ENCODE measurements around the gene DTNBP1.

DTNBP1 gene

DNA sequence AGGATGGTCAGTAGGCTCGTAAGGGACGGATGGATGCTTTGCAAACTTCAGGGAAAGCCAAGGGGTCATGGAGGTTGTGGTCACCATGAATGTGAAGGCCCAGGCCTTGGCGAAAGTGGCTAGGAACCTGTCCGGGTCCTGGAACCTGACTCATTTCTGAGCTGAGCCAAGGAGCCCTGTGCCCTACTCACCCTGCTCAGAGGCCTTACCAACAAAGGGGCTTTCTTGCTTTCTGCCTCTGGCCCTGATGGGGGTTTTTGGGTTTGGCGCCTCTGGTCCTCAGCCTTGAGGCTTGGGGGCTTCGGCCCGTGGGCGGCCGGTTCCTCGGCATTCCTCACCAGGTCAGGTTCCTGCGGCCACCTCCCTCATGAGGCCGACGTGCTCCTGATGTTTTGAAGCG, 155.1 kb downstream of the DTNBP1 start (continued):
- TF ChIP-seq ZNF555 (tag by site-specific recombination; conservative IDR thresholded peaks at IDR 0.05): no peak
- no peak for TF ChIP-seq KLF8 (tag by site-specific recombination; IDR thresholded peaks at IDR 0.05)
- no peak for TF ChIP-seq ZNF654 (tag by site-specific recombination; IDR thresholded peaks at IDR 0.05; ENCODE audit: low read depth)
- TF ChIP-seq, protein P1, sequence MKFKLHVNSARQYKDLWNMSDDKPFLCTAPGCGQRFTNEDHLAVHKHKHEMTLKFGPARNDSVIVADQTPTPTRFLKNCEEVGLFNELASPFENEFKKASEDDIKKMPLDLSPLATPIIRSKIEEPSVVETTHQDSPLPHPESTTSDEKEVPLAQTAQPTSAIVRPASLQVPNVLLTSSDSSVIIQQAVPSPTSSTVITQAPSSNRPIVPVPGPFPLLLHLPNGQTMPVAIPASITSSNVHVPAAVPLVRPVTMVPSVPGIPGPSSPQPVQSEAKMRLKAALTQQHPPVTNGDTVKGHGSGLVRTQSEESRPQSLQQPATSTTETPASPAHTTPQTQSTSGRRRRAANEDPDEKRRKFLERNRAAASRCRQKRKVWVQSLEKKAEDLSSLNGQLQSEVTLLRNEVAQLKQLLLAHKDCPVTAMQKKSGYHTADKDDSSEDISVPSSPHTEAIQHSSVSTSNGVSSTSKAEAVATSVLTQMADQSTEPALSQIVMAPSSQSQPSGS (tag by site-specific recombination; IDR thresholded peaks at IDR 0.05; ENCODE audit: low read depth): no peak
- no peak for TF ChIP-seq KLF9 (tag by site-specific recombination; IDR thresholded peaks at IDR 0.05; ENCODE audit: low read depth)
- TF ChIP-seq TRIM28 (IDR thresholded peaks at IDR 0.05; ENCODE audit: borderline replicate concordance, low read length): no peak
- TF ChIP-seq, protein P2, sequence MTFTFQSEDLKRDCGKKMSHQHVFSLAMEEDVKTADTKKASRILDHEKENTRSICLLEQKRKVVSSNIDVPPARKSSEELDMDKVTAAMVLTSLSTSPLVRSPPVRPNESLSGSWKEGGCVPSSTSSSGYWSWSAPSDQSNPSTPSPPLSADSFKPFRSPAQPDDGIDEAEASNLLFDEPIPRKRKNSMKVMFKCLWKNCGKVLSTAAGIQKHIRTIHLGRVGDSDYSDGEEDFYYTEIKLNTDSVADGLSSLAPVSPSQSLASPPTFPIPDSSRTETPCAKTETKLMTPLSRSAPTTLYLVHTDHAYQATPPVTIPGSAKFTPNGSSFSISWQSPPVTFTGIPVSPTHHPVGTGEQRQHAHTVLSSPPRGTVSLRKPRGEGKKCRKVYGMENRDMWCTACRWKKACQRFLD (tag by site-specific recombination; IDR thresholded peaks at IDR 0.05): no peak

DNA sequence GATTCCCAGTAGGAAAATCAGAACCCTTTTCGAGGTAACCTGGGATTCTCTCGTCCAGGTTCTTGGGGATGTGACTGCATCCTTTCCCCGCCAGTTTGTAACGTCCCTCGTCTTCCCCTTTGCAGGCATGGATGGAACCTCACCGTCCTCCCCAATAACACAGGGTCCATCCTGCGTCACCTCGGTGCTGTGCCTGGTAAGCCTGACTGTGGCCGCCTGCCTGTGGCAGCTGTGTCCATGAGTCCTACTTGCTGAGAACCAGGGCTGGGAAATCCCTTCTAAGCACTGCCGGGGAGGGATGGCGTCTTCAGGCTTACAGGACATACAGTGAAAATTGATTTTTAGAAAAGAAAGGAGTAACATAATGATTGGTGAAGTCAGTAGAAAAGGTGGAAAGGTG, 155.6 kb downstream of the DTNBP1 start:
- Histone ChIP-seq H3K36me3 (ENCODE audit: control insufficient read depth in 2 of 2, insufficient read depth in 1 of 2, low read length in 2 of 2) (peaks cover 0 to 91% of the 10 kb centered on the region in 2 experiments; a peak in 2 of 3 replicates), H3K4me3 (ENCODE audit: low read depth, low read length) (no peak overlapping the region), H3K9me3 (ENCODE audit: control insufficient read depth, insufficient read depth, low read depth, low read length) (no peaks in the 10 kb centered on the region), H3K4me1 (ENCODE audit: control insufficient read depth, insufficient read depth, low read length) (peaks cover 18% of the 10 kb centered on the region), H3K27ac (ENCODE audit: extremely low read depth, low read depth, low read length) (no peak overlapping the region)
- TF ChIP-seq ZNF585B (tag by site-specific recombination; IDR thresholded peaks at IDR 0.05): no peak
- no peak for TF ChIP-seq ZFP3 (tag by site-specific recombination; IDR thresholded peaks at IDR 0.05; ENCODE audit: low read depth)
- no peak for TF ChIP-seq ZNF114 (tag by site-specific recombination; IDR thresholded peaks at IDR 0.05)
- TF ChIP-seq GLIS1 (tag by site-specific recombination; IDR thresholded peaks at IDR 0.05): no peak
- no peak for TF ChIP-seq TCF7L2 (IDR thresholded peaks at IDR 0.05; ENCODE audit: borderline replicate concordance, low read depth, low read length)
- no peak for TF ChIP-seq ZNF394 (tag by site-specific recombination; IDR thresholded peaks at IDR 0.05; ENCODE audit: borderline replicate concordance)
- TF ChIP-seq GFI1B (tag by site-specific recombination; IDR thresholded peaks at IDR 0.05): no peak
- TF ChIP-seq ZNF776 (tag by site-specific recombination; IDR thresholded peaks at IDR 0.05; ENCODE audit: borderline replicate concordance): no peak
- no peak for TF ChIP-seq FEZF1 (tag by site-specific recombination; IDR thresholded peaks at IDR 0.05)
- no peak for TF ChIP-seq ZNF549 (tag by site-specific recombination; IDR thresholded peaks at IDR 0.05)
- TF ChIP-seq, protein P3, sequence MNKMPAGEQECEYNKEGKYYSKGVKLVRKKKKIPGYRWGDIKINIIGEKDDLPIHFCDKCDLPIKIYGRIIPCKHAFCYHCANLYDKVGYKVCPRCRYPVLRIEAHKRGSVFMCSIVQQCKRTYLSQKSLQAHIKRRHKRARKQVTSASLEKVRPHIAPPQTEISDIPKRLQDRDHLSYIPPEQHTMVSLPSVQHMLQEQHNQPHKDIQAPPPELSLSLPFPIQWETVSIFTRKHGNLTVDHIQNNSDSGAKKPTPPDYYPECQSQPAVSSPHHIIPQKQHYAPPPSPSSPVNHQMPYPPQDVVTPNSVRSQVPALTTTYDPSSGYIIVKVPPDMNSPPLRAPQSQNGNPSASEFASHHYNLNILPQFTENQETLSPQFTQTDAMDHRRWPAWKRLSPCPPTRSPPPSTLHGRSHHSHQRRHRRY (tag by site-specific recombination; IDR thresholded peaks at IDR 0.05): no peak
- no peak for TF ChIP-seq ZNF223 (tag by site-specific recombination; IDR thresholded peaks at IDR 0.05)
- no peak for TF ChIP-seq ZNF10 (tag by site-specific recombination; IDR thresholded peaks at IDR 0.05)
- no peak for TF ChIP-seq SP3 (tag by site-specific recombination; IDR thresholded peaks at IDR 0.05)
- ChIA-PET CTCF (no interaction called here), POLR2A (no interaction called here)

DNA sequence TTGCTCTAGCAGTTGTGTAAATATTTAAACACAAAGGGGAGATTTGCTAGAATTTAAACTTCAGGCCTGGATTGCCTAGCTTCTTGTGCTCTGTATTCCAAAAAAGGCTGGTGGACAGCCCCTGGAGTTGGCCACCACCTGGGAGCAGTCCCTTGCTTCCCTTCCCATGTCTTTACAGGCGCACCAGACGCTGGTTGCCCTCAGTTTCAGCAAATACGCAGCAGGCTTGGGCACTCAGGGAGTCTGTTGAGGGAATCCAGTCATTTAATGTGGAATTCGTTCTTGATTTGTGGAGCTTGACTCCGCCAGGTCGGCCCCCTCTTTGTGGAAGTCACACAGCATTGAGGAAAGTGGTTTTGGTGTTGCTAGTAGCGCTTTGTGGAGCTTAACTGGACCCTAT, 156.8 kb downstream of the DTNBP1 start:
- peaks cover 18% of the 10 kb centered on the region for H3K4me1 ChIP-seq (ENCODE audit: control insufficient read depth, insufficient read depth, low read length)
- TF ChIP-seq GLIS2 (tag by site-specific recombination; IDR thresholded peaks at IDR 0.05) (no peak), ZNF707 (tag by site-specific recombination; IDR thresholded peaks at IDR 0.05) (no peak), ZNF248 (tag by site-specific recombination; IDR thresholded peaks at IDR 0.05) (no peak), ZNF16 (tag by site-specific recombination; IDR thresholded peaks at IDR 0.05; ENCODE audit: low read depth) (no peak), ZNF266 (tag by site-specific recombination; IDR thresholded peaks at IDR 0.05; ENCODE audit: low read depth) (no peak), REPIN1 (tag by site-specific recombination; IDR thresholded peaks at IDR 0.05; ENCODE audit: low read depth) (no peak), SP7 (tag by site-specific recombination; IDR thresholded peaks at IDR 0.05) (no peak)
- TF ChIP-seq, protein P4, sequence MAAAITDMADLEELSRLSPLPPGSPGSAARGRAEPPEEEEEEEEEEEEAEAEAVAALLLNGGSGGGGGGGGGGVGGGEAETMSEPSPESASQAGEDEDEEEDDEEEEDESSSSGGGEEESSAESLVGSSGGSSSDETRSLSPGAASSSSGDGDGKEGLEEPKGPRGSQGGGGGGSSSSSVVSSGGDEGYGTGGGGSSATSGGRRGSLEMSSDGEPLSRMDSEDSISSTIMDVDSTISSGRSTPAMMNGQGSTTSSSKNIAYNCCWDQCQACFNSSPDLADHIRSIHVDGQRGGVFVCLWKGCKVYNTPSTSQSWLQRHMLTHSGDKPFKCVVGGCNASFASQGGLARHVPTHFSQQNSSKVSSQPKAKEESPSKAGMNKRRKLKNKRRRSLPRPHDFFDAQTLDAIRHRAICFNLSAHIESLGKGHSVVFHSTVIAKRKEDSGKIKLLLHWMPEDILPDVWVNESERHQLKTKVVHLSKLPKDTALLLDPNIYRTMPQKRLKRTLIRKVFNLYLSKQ (tag by site-specific recombination; IDR thresholded peaks at IDR 0.05; ENCODE audit: borderline replicate concordance): no peak
- TF ChIP-seq, protein P5, sequence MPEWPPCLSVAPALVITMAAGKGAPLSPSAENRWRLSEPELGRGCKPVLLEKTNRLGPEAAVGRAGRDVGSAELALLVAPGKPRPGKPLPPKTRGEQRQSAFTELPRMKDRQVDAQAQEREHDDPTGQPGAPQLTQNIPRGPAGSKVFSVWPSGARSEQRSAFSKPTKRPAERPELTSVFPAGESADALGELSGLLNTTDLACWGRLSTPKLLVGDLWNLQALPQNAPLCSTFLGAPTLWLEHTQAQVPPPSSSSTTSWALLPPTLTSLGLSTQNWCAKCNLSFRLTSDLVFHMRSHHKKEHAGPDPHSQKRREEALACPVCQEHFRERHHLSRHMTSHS (tag by site-specific recombination; IDR thresholded peaks at IDR 0.05): no peak
- ChIA-PET CTCF (interaction anchor here (0.6 to 1.7 kb wide), 4 partner anchors 9 to 1598 kb away, joined by 3 to 8 read pairs (median 4); no protein-coding TSS in a partner anchor), POLR2A (no interaction called here)
- no peak overlapping the region for H3K4me3 ChIP-seq (ENCODE audit: low read depth, low read length)
- no peaks in the 10 kb centered on the region for H3K9me3 ChIP-seq (ENCODE audit: control insufficient read depth, insufficient read depth, low read depth, low read length)
- peaks cover 0 to 91% of the 10 kb centered on the region in 2 experiments; a peak in 2 of 3 replicates for H3K36me3 ChIP-seq (ENCODE audit: control insufficient read depth in 2 of 2, insufficient read depth in 1 of 2, low read length in 2 of 2)
- no peak overlapping the region for H3K27ac ChIP-seq (ENCODE audit: extremely low read depth, low read depth, low read length)

Data from HEK293 (cell line).